H1 (cell line): ENCODE data around the gene TNFRSF11A. TPM values are rescaled to one million over a fixed set of nuclear protein-coding genes. Genes with fewer than 3 reads are reported as not detected.

Source experiments
- JUND ChIP-seq: IDR thresholded peaks from 2 replicates; pipeline ENCODE4 v1.6.1; 2011; ENCODE audit warnings: mild to moderate bottlenecking, improper control_type of control experiment, low read length
- NANOG ChIP-seq: IDR thresholded peaks from 2 replicates; pipeline ENCODE4 v1.6.1; 2011; ENCODE audit warnings: low read length, low read depth, mild to moderate bottlenecking, inconsistent platforms; ENCODE audit not compliant: insufficient read depth, poor library complexity, severe bottlenecking
- POU5F1 ChIP-seq: IDR thresholded peaks from 2 replicates; pipeline ENCODE4 v1.6.1; 2011; ENCODE audit warnings: low read depth, mild to moderate bottlenecking, low read length, moderate library complexity
- polyA plus RNA-seq, 7 experiments: library from polyadenylated mRNA; depleted of rRNA in 3 of 7; stranded (reverse) in 5 of 7; unstranded in 2 of 7; fragments of >200 nt in 5 of 7; fragments of 200-250 nt in 2 of 7; gene quantifications; 1 replicate in 5 of 7; 2 replicates in 1 of 7; 4 replicates in 1 of 7; pipeline versions ENCODE4 v1.2.1 to v1.2.3, GENCODE V29; 2011 to 2013; ENCODE audit warnings: missing spikeins in 2 of 7, mixed read lengths in 2 of 7
- total RNA-seq: library from RNA; stranded (reverse); fragmentation: NEBNext Ultra II Directional; extraction: Animal tissue kit (Norgen Biotek cat#: 25700); gene quantifications from 2 replicates; pipeline ENCODE4 v1.2.1, GENCODE V29; 2021

TNFRSF11A gene
- total and polyA plus RNA-seq, 2 of the 8 experiments (the other 6 are each of a cell fraction or from before 2014, with no cell fraction given): 8.7 to 10.6 TPM

DNA sequence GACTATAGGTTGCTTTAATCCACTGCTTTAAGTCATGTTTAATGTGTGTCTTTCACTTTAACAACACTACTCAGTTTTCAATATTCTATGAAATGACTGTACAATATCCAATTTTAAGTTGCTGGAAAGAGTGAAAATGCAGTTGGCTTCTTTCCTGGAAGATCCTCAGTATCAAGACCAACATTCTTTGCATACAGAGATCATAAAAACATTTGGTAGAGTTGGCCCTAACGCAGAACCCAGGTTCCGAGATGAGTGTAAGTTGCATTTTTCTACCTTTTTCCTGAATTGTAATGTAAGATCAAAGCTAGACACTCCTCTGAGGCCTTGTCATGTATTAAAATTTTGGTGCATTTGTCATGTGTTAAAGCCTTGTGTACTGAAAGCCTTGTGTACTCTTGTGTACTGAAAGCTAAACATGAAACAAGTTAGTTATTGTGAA lies 42.9 kb upstream of the TNFRSF11A start (continued):
- no peak for TF ChIP-seq NANOG
- no peak for TF ChIP-seq JUND
- TF ChIP-seq POU5F1: no peak
